ENCODE results near the gene UBE2O. TPM values are rescaled to one million over a fixed set of nuclear protein-coding genes. Genes with fewer than 3 reads are reported as not detected.

The UBE2O gene
- total and polyA plus RNA-seq, 7 donors: 6.2 to 26.3 (median 12.9) TPM

DNA sequence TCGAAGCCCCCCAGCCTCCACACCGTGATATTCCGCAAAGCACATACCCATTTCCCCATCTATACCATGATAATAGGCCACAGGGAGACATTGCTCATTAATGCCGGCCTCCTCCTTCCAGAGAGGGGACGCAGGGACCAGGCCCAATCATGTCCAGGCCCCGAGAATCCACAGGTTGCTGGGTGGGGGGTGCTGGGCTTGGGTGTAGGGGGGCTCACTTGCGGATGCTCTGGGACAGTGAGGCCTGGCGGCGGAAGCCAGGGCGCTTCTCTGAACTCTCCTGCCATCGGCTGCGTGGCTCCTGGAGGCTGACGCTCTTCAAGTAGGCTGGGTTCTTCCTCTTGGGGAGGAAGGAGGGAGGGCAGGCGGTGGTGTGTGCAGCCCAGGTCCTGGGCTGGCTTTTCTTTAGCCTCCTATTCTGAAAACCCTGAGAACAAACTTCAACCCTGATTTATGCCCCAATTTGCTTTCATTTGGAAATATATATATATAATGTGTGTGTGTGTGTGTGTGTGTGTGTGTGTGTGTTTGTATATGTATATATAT, 26.6 kb upstream of the UBE2O start:
- no peak overlapping the region for H3K27ac ChIP-seq
- intact Hi-C loops (cut with DNase I): no loop called here
- 82 to 90% methylated on average over 14 of the region's 14 CpGs for WGBS, 2 donors

DNA sequence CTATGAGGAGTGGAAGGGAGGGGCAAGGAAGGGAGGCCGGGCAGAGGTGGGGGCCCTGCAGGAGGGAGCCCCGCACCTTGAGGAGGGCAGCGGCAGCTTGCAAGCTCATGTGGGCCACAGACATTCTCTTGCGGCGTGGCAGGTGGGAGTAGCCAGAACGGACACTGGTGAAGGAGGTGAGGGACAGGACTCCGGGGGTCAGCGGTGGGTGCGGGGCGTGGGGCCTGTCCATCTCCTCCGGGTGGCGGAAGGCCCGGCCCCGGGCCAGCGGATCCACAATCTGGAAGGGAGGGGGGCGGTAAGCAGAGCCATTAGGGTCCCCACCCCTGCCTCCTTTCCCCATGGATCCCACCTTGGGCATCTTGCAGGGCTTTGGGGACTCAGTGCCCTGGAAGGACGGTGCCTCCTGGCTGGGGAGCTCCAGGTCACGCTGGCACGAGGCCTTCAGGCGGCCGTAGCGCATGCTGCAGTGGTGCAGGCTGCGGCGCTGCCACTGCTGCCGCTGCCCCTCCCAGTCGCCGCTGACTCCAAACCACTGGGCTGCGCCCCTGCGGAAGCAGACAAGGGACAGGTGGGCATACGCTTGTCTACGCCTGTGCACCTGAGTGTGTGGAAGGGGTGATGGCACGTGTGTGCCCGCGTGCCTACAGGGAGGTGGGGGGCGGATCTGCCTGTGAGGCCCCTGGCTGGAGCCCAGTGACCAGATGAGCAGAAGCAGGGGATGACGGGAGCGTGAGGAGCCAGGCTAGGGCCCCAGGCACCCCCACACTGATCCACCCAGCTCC, 26.0 kb upstream of the UBE2O start:
- DNase-seq: no peak
- Histone ChIP-seq H3K27me3 (no peaks in the 10 kb centered on the region), H3K36me3 (no peaks in the 10 kb centered on the region), H3K9me3 (no peaks in the 10 kb centered on the region), H3K4me3 (no peak overlapping the region), H3K27ac (no peak overlapping the region), H3K4me1 (no peaks in the 10 kb centered on the region)
- intact Hi-C loops (cut with DNase I): no loop called here
- 92 to 94% methylated on average over 37 of the region's 37 CpGs for WGBS, 2 donors
- no peak for TF ChIP-seq EP300 (IDR thresholded peaks at IDR 0.05)
- TF ChIP-seq POLR2AphosphoS5 (IDR thresholded peaks at IDR 0.05): no peak

More for the DNA sequence above, 26.6 kb upstream of the UBE2O start:
- no peaks in the 10 kb centered on the region for H3K36me3 ChIP-seq
- DNase-seq: no peak
- no peak for TF ChIP-seq EP300 (IDR thresholded peaks at IDR 0.05)
- TF ChIP-seq, protein P1, sequence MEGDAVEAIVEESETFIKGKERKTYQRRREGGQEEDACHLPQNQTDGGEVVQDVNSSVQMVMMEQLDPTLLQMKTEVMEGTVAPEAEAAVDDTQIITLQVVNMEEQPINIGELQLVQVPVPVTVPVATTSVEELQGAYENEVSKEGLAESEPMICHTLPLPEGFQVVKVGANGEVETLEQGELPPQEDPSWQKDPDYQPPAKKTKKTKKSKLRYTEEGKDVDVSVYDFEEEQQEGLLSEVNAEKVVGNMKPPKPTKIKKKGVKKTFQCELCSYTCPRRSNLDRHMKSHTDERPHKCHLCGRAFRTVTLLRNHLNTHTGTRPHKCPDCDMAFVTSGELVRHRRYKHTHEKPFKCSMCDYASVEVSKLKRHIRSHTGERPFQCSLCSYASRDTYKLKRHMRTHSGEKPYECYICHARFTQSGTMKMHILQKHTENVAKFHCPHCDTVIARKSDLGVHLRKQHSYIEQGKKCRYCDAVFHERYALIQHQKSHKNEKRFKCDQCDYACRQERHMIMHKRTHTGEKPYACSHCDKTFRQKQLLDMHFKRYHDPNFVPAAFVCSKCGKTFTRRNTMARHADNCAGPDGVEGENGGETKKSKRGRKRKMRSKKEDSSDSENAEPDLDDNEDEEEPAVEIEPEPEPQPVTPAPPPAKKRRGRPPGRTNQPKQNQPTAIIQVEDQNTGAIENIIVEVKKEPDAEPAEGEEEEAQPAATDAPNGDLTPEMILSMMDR (IDR thresholded peaks at IDR 0.05): no peak
- TF ChIP-seq POLR2A (IDR thresholded peaks at IDR 0.05): no peak
- TF ChIP-seq POLR2AphosphoS5 (IDR thresholded peaks at IDR 0.05): no peak
- no peaks in the 10 kb centered on the region for H3K4me1 ChIP-seq
- H3K27me3 ChIP-seq: no peaks in the 10 kb centered on the region
- no peak overlapping the region for H3K4me3 ChIP-seq
- H3K9me3 ChIP-seq: no peaks in the 10 kb centered on the region

DNA sequence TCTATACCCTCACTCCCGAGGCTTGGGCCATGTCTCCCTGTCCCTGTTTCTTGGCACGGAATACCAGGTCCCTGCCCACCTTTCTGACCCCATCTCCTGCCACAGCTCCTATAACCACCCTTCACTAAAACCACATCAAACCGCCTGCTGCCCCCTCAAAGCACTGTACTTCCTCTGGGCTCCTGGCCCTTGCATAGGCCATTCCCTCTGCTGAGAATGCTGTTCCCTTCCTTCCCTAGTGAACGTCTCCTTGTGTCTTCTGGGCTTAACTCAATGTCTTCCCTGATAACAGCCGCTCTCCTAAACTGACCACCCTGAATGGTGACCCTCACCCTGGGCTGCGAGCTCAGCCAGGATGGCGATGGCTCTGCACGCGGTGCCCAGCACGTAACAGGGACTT, 25.1 kb upstream of the UBE2O start:
- 94 to 96% methylated on average over 10 of the region's 10 CpGs for WGBS, 2 donors
- peaks cover 0 to 3% (median 2%) of the 10 kb centered on the region in 4 donors for H3K36me3 ChIP-seq
- intact Hi-C loops (cut with DNase I): no loop called here
- no peak overlapping the region for H3K27ac ChIP-seq
- H3K4me1 ChIP-seq: no peaks in the 10 kb centered on the region
- no peaks in the 10 kb centered on the region for H3K9me3 ChIP-seq
- DNase-seq: no peak
- H3K4me3 ChIP-seq: no peak overlapping the region
- no peaks in the 10 kb centered on the region for H3K27me3 ChIP-seq
- no peak for TF ChIP-seq POLR2AphosphoS5 (IDR thresholded peaks at IDR 0.05)
- no peak for TF ChIP-seq POLR2A (IDR thresholded peaks at IDR 0.05)
- TF ChIP-seq EP300 (IDR thresholded peaks at IDR 0.05): no peak
- TF ChIP-seq, protein P1 (IDR thresholded peaks at IDR 0.05): no peak

DNA sequence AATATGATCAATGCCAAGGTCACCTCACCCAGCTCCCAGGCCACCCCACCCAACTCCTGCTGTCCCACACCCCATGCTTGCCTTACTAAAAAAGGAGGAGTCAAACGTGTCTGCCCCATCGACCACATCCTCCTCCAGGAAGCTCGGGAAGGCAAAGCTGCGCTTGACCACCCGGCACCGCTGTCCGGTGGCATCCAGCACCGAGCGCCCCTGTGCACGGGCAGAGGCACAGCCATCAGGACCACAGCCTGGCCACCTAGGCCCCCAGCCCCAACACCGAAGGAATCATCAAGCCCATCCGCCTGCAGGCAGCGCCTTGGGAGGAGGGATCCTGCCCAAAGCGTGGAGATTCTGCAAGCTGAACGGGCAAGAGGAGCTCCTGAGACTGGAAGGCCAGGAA, 24.6 kb upstream of the UBE2O start:
- peaks cover 0 to 3% (median 2%) of the 10 kb centered on the region in 4 donors for H3K36me3 ChIP-seq
- intact Hi-C loops (cut with DNase I): no loop called here
- no peak overlapping the region for H3K4me3 ChIP-seq
- no peaks in the 10 kb centered on the region for H3K4me1 ChIP-seq
- TF ChIP-seq, protein P1 (IDR thresholded peaks at IDR 0.05): no peak
- TF ChIP-seq POLR2AphosphoS5 (IDR thresholded peaks at IDR 0.05): no peak
- no peak for TF ChIP-seq POLR2A (IDR thresholded peaks at IDR 0.05)
- TF ChIP-seq EP300 (IDR thresholded peaks at IDR 0.05): no peak
- H3K9me3 ChIP-seq: no peaks in the 10 kb centered on the region
- H3K27me3 ChIP-seq: no peaks in the 10 kb centered on the region
- DNase-seq: no peak
- WGBS, 2 donors: 89 to 91% methylated on average over 15 of the region's 15 CpGs
- no peak overlapping the region for H3K27ac ChIP-seq

DNA sequence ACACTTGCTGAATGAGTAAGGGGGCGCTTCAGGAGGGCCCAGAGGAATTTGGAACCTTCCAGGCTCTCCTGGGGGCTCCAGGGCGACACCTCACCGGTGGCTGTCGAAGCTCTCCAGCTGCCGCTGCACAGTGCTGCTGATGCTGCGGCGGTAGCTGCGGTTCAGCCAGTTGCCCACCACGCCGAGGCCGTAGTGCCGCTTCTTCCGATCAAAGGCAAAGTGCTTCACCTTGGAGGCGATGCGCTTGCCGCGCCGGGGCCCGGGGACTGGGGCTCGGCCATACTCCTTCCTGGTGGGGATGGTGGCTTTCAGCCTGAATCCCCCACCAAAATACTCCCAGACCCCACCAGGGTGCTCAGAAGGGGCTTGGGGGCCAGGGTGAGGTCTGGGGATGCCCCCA, 23.8 kb upstream of the UBE2O start:
- no peak overlapping the region for H3K27ac ChIP-seq
- H3K36me3 ChIP-seq: peaks cover 0 to 3% (median 2%) of the 10 kb centered on the region in 4 donors
- 97% methylated on average over 20 of the region's 20 CpGs for WGBS, 2 donors
- no peaks in the 10 kb centered on the region for H3K4me1 ChIP-seq
- TF ChIP-seq, protein P1 (IDR thresholded peaks at IDR 0.05): no peak
- no peak for TF ChIP-seq EP300 (IDR thresholded peaks at IDR 0.05)
- no peak for TF ChIP-seq POLR2AphosphoS5 (IDR thresholded peaks at IDR 0.05)
- TF ChIP-seq POLR2A (IDR thresholded peaks at IDR 0.05): no peak
- H3K9me3 ChIP-seq: no peaks in the 10 kb centered on the region
- H3K4me3 ChIP-seq: no peak overlapping the region
- intact Hi-C loops (cut with DNase I): no loop called here
- no peak for DNase-seq
- no peaks in the 10 kb centered on the region for H3K27me3 ChIP-seq
